MCF 10A (cell line): ENCODE results near the gene PADI3. TPM values are rescaled to one million over a fixed set of nuclear protein-coding genes. Genes with fewer than 3 reads are reported as not detected.

Experiments
- BruUV-seq: library from RNA; stranded (reverse); fragments of 400-500 nt; replicated peaks from 2 replicates; lab custom pipeline; 2021; lab: Mats Ljungman, UMichigan
- CTCF ChIA-PET: fragments of 300-600 bp; sonication (Branson Sonifier 250); formaldehyde crosslinking; extraction: SDS; loops from one replicate; lab custom pipeline; 2021; ENCODE audit warnings: antibody characterized with exemption, inconsistent platforms; lab: Yijun Ruan, JAX
- POLR2A ChIA-PET: fragments of 300-600, 350-650 bp; sonication (Branson Sonifier 250); formaldehyde crosslinking; extraction: SDS; loops from one replicate; lab custom pipeline; 2020; ENCODE audit warnings: antibody characterized with exemption, inconsistent platforms; lab: Yijun Ruan, JAX
- DNase-seq: peaks from one replicate; pipeline ENCODE4 v3.0.0-alpha.2; 2018; ENCODE audit not compliant: unreplicated experiment
- H3K27ac Mint-ChIP-seq: one replicate; pipeline ENCODE4 v1.8.0; 2022; ENCODE audit warnings: mild to moderate bottlenecking, low read depth, mixed read lengths; ENCODE audit not compliant: unreplicated experiment
- H3K27me3 Mint-ChIP-seq: one replicate; pipeline ENCODE4 v1.8.0; 2022; ENCODE audit warnings: mixed read lengths; ENCODE audit not compliant: insufficient read depth, unreplicated experiment
- H3K36me3 Mint-ChIP-seq: one replicate; pipeline ENCODE4 v1.8.0; 2022; ENCODE audit warnings: mild to moderate bottlenecking, moderate library complexity, mixed read lengths; ENCODE audit not compliant: insufficient read depth, unreplicated experiment
- H3K4me1 Mint-ChIP-seq: one replicate; pipeline ENCODE4 v1.8.0; 2022; ENCODE audit warnings: mixed read lengths; ENCODE audit not compliant: insufficient read depth, unreplicated experiment
- H3K4me3 Mint-ChIP-seq: one replicate; pipeline ENCODE4 v1.8.0; 2022; ENCODE audit warnings: mild to moderate bottlenecking, moderate library complexity, mixed read lengths; ENCODE audit not compliant: unreplicated experiment
- H3K9me3 Mint-ChIP-seq: one replicate; pipeline ENCODE4 v1.8.0; 2022; ENCODE audit warnings: mixed read lengths; ENCODE audit not compliant: unreplicated experiment
- intact Hi-C: fragments of 100-400 bp; cut with micrococcal nuclease; formaldehyde crosslinking; loops from 2 replicates; pipeline ENCODE4 v1.14.1; 2022
- total RNA-seq: library from RNA; stranded (reverse); gene quantifications from 2 replicates; pipeline ENCODE4 v1.2.3, GENCODE V29; 2022
- TF ChIP-seq, protein P1 (sequence below): fragments of 200-600 bp; IDR thresholded peaks from one replicate; pipeline ENCODE4 v1.8.0; 2022; ENCODE audit warnings: antibody characterized with exemption, mild to moderate bottlenecking; ENCODE audit not compliant: unreplicated experiment

The PADI3 gene
- total RNA-seq, 1 experiment from 2014 or later: 0.12 TPM

DNA sequence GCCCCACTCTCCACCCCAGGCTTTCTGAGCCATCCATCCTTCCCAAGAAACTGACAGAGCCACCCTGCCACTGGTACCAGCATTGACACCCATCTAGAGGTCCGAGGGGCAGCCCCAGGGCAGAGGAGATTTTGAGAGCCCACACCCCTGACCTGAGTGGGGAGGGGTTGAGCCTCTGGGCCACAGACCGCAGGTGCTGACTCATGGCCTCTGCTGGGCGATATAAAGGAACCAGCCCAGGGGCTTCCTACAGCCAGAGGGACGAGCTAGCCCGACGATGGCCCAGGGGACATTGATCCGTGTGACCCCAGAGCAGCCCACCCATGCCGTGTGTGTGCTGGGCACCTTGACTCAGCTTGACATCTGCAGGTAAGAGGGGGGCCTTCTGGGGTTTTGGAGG, 59.0 kb downstream of the PADI3 start, which contains the start of gene PADI4:
Gene PADI4, plus strand, starts transcription at position 252 of the 400 bp plus-strand sequence. Its CDS starts 26 bp downstream, at position 278.
- no peak for DNase-seq
- Mint-ChIP-seq H3K4me1 (peaks cover 52% of the 10 kb centered on the region), H3K27ac (no peak within 1 kb of the TSS), H3K4me3 (no peak within 1 kb of the TSS), H3K9me3 (no peaks in the 10 kb centered on the region), H3K27me3 (no peaks in the 10 kb centered on the region), H3K36me3 (no peaks in the 10 kb centered on the region)
- ChIA-PET POLR2A (interaction anchor here (2.2 kb wide), 1 partner anchor 10 kb away, joined by 11 read pairs; no protein-coding TSS in a partner anchor), CTCF (interaction anchor here (0.5 to 1.1 kb wide), 3 partner anchors 182 to 1899 kb away, joined by 3 to 5 read pairs (median 3); no protein-coding TSS in a partner anchor)
- no TSS peak for BruUV-seq
- intact Hi-C loops: no loop called here
- TF ChIP-seq, protein P1, sequence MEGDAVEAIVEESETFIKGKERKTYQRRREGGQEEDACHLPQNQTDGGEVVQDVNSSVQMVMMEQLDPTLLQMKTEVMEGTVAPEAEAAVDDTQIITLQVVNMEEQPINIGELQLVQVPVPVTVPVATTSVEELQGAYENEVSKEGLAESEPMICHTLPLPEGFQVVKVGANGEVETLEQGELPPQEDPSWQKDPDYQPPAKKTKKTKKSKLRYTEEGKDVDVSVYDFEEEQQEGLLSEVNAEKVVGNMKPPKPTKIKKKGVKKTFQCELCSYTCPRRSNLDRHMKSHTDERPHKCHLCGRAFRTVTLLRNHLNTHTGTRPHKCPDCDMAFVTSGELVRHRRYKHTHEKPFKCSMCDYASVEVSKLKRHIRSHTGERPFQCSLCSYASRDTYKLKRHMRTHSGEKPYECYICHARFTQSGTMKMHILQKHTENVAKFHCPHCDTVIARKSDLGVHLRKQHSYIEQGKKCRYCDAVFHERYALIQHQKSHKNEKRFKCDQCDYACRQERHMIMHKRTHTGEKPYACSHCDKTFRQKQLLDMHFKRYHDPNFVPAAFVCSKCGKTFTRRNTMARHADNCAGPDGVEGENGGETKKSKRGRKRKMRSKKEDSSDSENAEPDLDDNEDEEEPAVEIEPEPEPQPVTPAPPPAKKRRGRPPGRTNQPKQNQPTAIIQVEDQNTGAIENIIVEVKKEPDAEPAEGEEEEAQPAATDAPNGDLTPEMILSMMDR: no peak

GRCh38 chr1:17308593-17308992, 59.7 kb downstream of the PADI3 start:
- intact Hi-C loops: no loop called here
- TF ChIP-seq, protein P1: no peak
- Mint-ChIP-seq H3K4me1 (peaks cover 47% of the 10 kb centered on the region), H3K27me3 (no peaks in the 10 kb centered on the region), H3K27ac (no peak overlapping the region), H3K9me3 (no peaks in the 10 kb centered on the region), H3K4me3 (no peak overlapping the region), H3K36me3 (no peaks in the 10 kb centered on the region)
- ChIA-PET CTCF (interaction anchor here (0.5 to 1.5 kb wide), 2 partner anchors 71 to 1899 kb away, joined by 3 read pairs; no protein-coding TSS in a partner anchor), POLR2A (interaction anchor here (0.9 to 2.2 kb wide), 2 partner anchors 11 kb away, joined by 3 to 11 read pairs; no protein-coding TSS in a partner anchor)
- no TSS peak for BruUV-seq
- peak; percentile 14 for DNase-seq

GRCh38 chr1:17309426-17310067, 60.6 kb downstream of the PADI3 start:
- CTCF ChIA-PET: interaction anchor here (1.5 kb wide), 1 partner anchor 72 kb away, joined by 3 read pairs; no protein-coding TSS in a partner anchor
- TF ChIP-seq, protein P1: no peak
- no TSS peak for BruUV-seq
- H3K27ac Mint-ChIP-seq: no peak overlapping the region
- peaks cover 45% of the 10 kb centered on the region for H3K4me1 Mint-ChIP-seq
- no peaks in the 10 kb centered on the region for H3K9me3 Mint-ChIP-seq
- H3K36me3 Mint-ChIP-seq: no peaks in the 10 kb centered on the region
- POLR2A ChIA-PET: interaction anchor here (0.6 to 2.2 kb wide), 3 partner anchors 12 to 685 kb away, joined by 3 to 11 read pairs (median 4); no protein-coding TSS in a partner anchor
- no peaks in the 10 kb centered on the region for H3K27me3 Mint-ChIP-seq
- no peak for DNase-seq
- H3K4me3 Mint-ChIP-seq: no peak overlapping the region
- intact Hi-C loops: no loop called here

- no peaks in the 10 kb centered on the region for H3K9me3 Mint-ChIP-seq
- peaks cover 45% of the 10 kb centered on the region for H3K4me1 Mint-ChIP-seq
- no peak overlapping the region for H3K4me3 Mint-ChIP-seq
- intact Hi-C loops: no loop called here
- DNase-seq: no peak
- ChIA-PET POLR2A (interaction anchor here (2.2 kb wide), 1 partner anchor 12 kb away, joined by 11 read pairs; no protein-coding TSS in a partner anchor), CTCF (no interaction called here)
- H3K27me3 Mint-ChIP-seq: no peaks in the 10 kb centered on the region
- BruUV-seq: no TSS peak
- TF ChIP-seq, protein P1: no peak
- no peak overlapping the region for H3K27ac Mint-ChIP-seq
- no peaks in the 10 kb centered on the region for H3K36me3 Mint-ChIP-seq
These were observed 61.3 kb downstream of the PADI3 start for GRCh38 chr1:17310068-17310640.
